HG02938 (cell line): ENCODE measurements around the gene PIEZO1.

Experiments used
- ATAC-seq: cut with Tn5 transposase; IDR thresholded peaks from one replicate; pipeline ENCODE4 v1.9.1; 2021; ENCODE audit warnings: mild to moderate bottlenecking, moderate library complexity; ENCODE audit not compliant: unreplicated experiment

PIEZO1 gene

GRCh38 chr16:88817785-88818574 is 33.0 kb upstream of the PIEZO1 start:
- ATAC-seq, result no peak

- ATAC-seq, result no peak
These were observed 31.9 kb upstream of the PIEZO1 start for GRCh38 chr16:88816736-88817535.

DNA sequence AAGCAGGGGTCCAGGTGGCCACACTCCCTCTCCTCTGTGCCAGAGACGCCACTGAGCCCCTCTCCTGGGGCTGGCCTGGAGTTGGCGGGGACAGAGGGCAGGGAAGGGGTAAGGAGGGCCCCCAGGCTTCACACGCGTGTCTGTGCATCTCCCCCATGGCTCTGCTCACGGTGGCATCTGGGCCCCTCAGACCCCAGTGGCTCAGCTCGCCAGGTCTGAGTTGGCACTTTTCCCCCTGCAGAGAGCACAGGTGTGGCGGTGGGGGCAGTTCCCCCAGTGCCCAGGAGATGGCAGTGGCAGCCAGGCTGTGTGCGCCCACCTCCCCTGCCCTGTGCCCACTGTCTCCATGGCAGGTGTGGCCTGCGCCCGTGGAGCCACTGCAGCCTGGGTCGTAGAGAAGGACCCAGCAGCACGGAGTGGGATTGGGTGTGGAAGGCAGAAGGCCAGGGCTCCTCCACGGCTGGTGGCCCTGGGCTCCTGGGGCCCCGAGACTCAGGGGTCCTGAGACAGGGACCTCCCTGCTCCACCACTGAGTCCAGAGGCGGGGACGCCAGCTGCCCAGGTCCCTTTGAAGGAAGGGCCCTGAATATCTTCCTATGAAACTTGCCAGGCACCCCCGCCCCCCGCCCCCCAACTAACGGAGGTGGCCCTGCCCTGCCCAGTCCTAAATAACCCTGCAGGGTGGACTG is 31.0 kb upstream of the PIEZO1 start:
- no peak for ATAC-seq

GRCh38 chr16:88815227-88815626 is 30.2 kb upstream of the PIEZO1 start:
- ATAC-seq, result no peak

DNA sequence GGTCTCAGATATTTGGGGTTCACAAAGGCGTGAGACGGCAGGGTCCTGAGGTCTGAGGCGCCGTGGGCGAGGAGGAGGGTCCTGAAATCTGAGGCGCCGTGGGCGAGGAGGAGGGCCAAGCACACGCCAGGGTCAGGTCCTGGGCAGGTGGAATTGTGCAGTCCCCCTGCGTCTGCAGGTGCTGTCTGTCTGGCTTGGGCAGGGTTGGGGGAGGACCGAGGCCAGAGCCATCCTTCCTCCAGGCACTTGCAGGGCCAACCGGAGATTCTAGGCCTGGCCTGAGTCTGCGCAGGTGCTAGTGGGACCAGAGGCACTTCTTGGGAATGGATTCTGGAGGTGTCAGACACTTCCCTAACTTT is 29.1 kb upstream of the PIEZO1 start:
- ATAC-seq, result no peak

- ATAC-seq, result no peak
These were observed 28.5 kb upstream of the PIEZO1 start for GRCh38 chr16:88813269-88814143.

DNA sequence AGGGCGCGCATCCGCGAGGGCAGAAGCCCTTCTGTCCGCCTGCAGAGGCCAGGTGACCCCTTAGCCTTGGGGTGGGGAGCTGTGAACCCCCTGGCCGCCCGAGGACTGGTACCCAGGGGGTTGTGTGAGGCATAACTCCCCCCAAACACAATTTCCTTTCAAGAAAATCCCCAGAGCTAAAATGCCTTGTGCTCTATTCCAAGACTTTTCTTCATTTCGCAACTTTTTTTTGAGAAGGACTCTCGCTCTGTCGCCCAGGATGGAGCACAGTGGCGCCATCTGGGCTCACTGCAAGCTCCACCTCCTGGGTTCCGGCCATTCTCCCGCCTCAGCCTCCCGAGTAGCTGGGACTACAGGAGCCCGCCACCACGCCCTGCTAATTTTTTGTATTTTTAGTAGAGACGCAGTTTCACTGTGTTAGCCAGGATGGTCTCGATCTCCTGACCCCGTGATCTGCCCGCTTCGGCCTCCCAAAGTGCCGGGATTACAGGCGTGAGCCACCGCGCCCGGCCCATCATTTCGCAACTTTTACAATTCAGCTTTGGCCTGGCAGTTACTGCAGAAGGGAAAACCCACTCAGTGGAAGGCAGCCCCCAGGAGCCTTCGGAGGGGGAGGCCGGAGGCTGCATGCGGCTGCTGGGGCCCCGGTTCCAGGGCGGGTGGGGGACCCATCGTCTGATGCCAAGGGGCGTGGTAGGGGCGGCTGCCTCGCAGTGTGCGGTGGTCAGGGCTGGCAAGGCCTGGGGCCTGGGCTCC is 27.7 kb upstream of the PIEZO1 start:
- no peak for ATAC-seq

GRCh38 chr16:88811769-88812512 is 26.9 kb upstream of the PIEZO1 start, which contains the start of gene APRT:
TSS of gene APRT (minus strand) at chr16:88811928. CDS start at chr16:88811899, 29 bp downstream.
- peak; percentile 60 for ATAC-seq

- peak; percentile 52 for ATAC-seq
These were observed 26.1 kb upstream of the PIEZO1 start for GRCh38 chr16:88810912-88811768.

GRCh38 chr16:88810166-88810911 is 25.3 kb upstream of the PIEZO1 start:
- no peak for ATAC-seq

- ATAC-seq, result no peak
These were observed 24.7 kb upstream of the PIEZO1 start for GRCh38 chr16:88809676-88810165.

DNA sequence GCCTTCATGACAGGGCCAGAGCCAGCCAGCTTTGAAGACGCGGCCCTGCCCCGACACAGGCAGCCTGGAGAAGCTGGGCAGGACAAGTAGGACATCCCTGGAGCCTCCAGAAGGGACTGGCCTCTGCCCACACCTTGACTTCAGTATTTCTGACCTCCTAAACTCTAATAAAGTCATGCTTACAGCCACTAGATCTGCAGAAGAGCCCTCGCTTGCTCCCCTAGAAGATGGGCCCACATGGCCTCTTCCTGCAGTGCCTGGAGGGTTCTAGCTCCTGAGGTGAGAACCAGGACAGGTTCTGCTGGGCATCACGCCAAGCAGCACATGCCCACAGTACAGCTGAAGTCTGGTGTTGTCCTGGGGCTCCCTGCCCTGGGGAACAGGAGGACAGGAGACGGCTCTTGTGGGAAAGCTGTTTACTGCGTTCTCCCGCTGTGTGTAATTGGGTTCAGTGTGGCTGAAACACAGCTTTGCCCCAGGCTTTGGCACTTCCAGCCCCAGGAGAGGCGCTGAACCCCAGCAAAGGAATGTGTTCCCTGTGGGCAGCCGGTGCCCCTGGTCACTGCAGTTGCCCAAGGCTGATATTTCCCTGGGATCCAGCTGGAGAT is 24.2 kb upstream of the PIEZO1 start:
- ATAC-seq, result no peak

GRCh38 chr16:88807626-88808453 is 22.8 kb upstream of the PIEZO1 start:
- no peak for ATAC-seq

GRCh38 chr16:88807142-88807625 is 22.2 kb upstream of the PIEZO1 start:
- no peak for ATAC-seq

- no peak for ATAC-seq
These were observed 21.6 kb upstream of the PIEZO1 start for GRCh38 chr16:88806491-88807111.
